Lower leg skin (tissue), 4 donors: Measurements from ENCODE around the gene MRPL38. TPM values are rescaled to one million over a fixed set of nuclear protein-coding genes. Genes with fewer than 3 reads are reported as not detected.
A peak's percentile ranks its signal among the peaks of the same experiment; 100 is the strongest.

Source experiments
- DNase-seq, 2 donors: peaks; one replicate each; pipeline ENCODE4 v3.0.0-alpha.2; 2019; ENCODE audit warnings: low spot score in 2 of 2
- H3K4me3 ChIP-seq: fragments of 200-600 bp; sonication (generic); 2 replicates; pipeline ENCODE4 v1.5.1; 2017; ENCODE audit warnings: mild to moderate bottlenecking, low read depth; ENCODE audit not compliant: poor library complexity, severe bottlenecking
- CTCF ChIP-seq, 3 donors: fragments of 450-650 bp; IDR thresholded peaks; one replicate each; pipeline ENCODE4 v1.5.1; 2016; ENCODE audit warnings: antibody characterized with exemption in 3 of 3, mild to moderate bottlenecking in 3 of 3, moderate library complexity in 2 of 3
- POLR2A ChIP-seq, 2 donors: fragments of 450-650 bp; IDR thresholded peaks; one replicate each; pipeline ENCODE4 v1.6.1; 2016 to 2017; ENCODE audit warnings: antibody characterized with exemption in 2 of 2, mild to moderate bottlenecking in 1 of 2, moderate library complexity in 1 of 2
- WGBS, 2 donors: methylation state at CpG; one replicate each; pipeline ENCODE4 v1.1.5; 2018; 5-methylcytosine and 5-hydroxymethylcytosine counted together
- intact Hi-C: fragments of 100-400 bp; cut with DNase I; formaldehyde crosslinking; loops from one replicate; pipeline ENCODE4 v1.15.0; 2023; ENCODE audit warnings: low total_unique reads
- total RNA-seq, 4 donors: library from RNA; depleted of rRNA; stranded (reverse); fragments of >200 nt; gene quantifications; one replicate each; pipeline ENCODE4 v1.1.0, GENCODE V29; 2016

The MRPL38 gene
- total RNA-seq, 4 donors from 2014 or later: 36.5 to 64.7 (median 49.0) TPM

- TF ChIP-seq POLR2A (IDR thresholded peaks at IDR 0.05): no peak
- H3K4me3 ChIP-seq: no peak overlapping the region
- DNase-seq: no peak
- intact Hi-C loops: no loop called here
- WGBS, 2 donors: 95 to 97% methylated on average over 13 to 16 of the region's 16 CpGs
Observed at GRCh38 chr17:75898791-75899190, 5.9 kb downstream of the MRPL38 start.

DNA sequence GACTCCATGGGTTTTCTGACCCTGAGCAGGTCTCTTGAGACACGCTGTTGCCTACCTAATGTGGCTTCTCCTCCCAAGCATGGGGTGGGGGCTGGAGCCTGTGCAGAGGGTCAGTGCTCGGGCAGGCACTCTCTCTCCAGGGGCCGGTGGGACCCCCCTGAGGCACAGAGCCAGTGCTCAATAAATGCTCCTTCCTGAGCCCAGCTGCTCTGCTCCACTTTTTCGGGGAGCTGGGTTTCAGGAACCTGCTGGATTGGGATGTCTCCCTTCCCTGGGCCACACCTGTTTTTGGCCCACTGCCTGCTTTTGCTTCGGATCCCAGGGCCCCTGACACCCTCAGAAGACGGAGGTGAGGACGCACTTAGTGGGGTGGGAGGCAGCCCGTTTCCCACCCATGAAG is 6.6 kb downstream of the MRPL38 start:
- intact Hi-C loops: no loop called here
- DNase-seq: no peak
- WGBS, 2 donors: 58 to 71% methylated on average over 5 to 8 of the region's 8 CpGs
- TF ChIP-seq POLR2A (IDR thresholded peaks at IDR 0.05) (no peak), CTCF (IDR thresholded peaks at IDR 0.05) (no peak)
- no peak overlapping the region for H3K4me3 ChIP-seq

GRCh38 chr17:75897160-75898019 is 7.3 kb downstream of the MRPL38 start:
- H3K4me3 ChIP-seq: no peak overlapping the region
- WGBS, 2 donors: 46 to 63% methylated on average over 27 to 32 of the region's 37 CpGs
- peak in 1 of 2 donors; percentile 92 for DNase-seq
- intact Hi-C loops: no loop called here
- no peak for TF ChIP-seq CTCF (IDR thresholded peaks at IDR 0.05)
- no peak for TF ChIP-seq POLR2A (IDR thresholded peaks at IDR 0.05)

GRCh38 chr17:75896415-75897159 is 8.1 kb downstream of the MRPL38 start, which contains the start of gene TRIM65:
TRIM65 (minus strand) TSS chr17:75896951; CDS start chr17:75896937, 14 bp downstream.
- 0 to 1% methylated on average over 24 to 68 of the region's 102 CpGs for WGBS, 2 donors
- TF ChIP-seq CTCF (IDR thresholded peaks at IDR 0.05): no peak
- H3K4me3 ChIP-seq: peak within 1 kb of the TSS; percentile 64
- DNase-seq: peak; percentile 81 to 97
- intact Hi-C loops: no loop called here

GRCh38 chr17:75895370-75896155 is 9.1 kb downstream of the MRPL38 start:
- 14 to 16% methylated on average over 27 to 28 of the region's 28 CpGs for WGBS, 2 donors
- TF ChIP-seq POLR2A (IDR thresholded peaks at IDR 0.05) (no peak), CTCF (IDR thresholded peaks at IDR 0.05) (peak in 1 of 3 donors; percentile 13)
- intact Hi-C loops: no loop called here
- DNase-seq: peak in 1 of 2 donors; percentile 87
- H3K4me3 ChIP-seq: peak overlapping the region; percentile 64
